NCI-H128 (cell line): ENCODE results near the gene GIT1.
A peak's percentile ranks its signal among the peaks of the same experiment; 100 is the strongest.

Experiments used
- DNase-seq: peaks from one replicate; lab custom pipeline; 2025; ENCODE audit not compliant: unreplicated experiment; lab: John Stamatoyannopoulos, UW

Gene GIT1

GRCh38 chr17:29615492-29616299 lies 26.2 kb upstream of the GIT1 start:
- DNase-seq: peak; percentile 22

DNA sequence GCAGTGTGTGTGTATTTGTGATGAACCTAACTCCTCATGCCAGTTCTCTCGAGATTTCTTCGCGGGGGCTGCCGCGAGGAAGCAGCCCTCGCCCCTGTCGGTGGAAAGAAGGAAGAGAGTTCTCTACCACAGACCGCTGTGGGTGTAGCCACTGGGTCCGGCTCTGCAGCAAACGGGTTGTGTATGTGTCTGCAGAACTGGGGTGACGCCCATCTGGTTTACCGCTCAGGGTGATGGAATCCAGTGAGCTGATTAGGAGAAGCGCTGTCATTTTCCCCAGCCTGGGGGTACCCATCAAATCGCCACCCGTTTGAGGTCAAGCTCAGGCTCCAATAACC lies 25.6 kb upstream of the GIT1 start:
- no peak for DNase-seq

- no peak for DNase-seq
These were observed 25.1 kb upstream of the GIT1 start for GRCh38 chr17:29614349-29615047.

GRCh38 chr17:29613856-29614255 lies 24.4 kb upstream of the GIT1 start:
- no peak for DNase-seq

DNA sequence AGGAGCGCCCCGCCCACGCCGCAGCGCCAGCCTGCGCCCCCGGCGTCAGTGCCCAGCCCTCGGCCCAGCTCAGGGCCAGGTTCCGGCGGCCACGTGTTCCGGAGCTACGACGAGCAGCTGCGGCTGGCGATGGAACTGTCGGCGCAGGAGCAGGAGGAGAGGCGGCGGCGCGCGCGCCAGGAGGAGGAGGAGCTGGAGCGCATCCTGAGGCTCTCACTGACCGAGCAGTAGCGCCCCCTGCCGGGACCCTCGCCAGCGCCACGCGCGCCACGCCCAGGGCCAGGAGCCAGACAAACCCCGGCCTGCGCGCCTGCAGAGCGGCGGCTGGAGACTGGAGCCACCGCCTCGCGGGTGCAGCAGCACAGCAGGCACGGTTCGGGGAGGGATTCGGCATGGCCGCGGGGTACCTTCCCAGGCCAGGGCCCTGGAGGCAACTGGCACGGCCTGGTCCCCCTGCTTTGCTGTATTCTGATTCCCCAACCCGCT lies 23.9 kb upstream of the GIT1 start:
- DNase-seq: no peak

- DNase-seq: no peak
These were observed 23.2 kb upstream of the GIT1 start for GRCh38 chr17:29612404-29613280.

GRCh38 chr17:29612094-29612403 lies 22.6 kb upstream of the GIT1 start:
- DNase-seq: no peak

DNA sequence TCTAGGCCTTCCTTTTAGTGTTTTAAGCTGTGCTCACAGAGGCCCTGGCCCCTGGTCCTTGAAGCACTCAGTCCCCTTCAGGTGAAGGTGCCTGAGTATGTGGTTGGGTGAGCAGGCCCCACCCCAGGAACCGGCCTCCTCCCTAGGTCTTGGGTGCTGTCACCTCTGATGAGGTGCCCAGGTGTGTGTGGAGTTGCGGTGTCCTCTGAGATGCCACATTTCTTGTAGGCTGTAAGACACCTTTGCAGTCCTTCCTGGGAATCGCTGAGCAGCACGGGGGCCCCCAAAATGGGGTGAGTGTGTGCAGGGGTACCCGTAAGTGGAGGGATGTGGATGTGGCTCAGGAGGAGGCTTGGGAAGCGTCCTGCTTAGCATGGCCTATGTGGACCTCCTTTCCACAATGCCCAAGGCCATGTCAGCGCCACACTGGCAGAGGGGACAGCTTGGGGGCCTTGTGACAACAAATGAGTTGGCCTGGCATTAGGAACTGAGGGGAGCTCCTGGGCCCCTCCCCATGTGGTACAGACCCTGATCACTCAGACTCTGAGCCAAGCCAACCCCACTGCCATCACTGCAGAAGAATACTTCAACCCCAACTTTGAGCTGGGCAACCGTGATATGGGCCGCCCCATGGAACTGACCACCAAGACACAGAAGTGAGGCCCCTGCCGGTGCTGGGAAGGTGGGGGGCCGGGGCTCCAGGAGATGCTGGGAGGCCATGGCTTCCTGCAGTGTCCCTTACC lies 22.1 kb upstream of the GIT1 start:
- DNase-seq: no peak

- DNase-seq: no peak
These were observed 20.9 kb upstream of the GIT1 start for GRCh38 chr17:29610395-29610794.

GRCh38 chr17:29608986-29609385 lies 19.5 kb upstream of the GIT1 start:
- DNase-seq: no peak

DNA sequence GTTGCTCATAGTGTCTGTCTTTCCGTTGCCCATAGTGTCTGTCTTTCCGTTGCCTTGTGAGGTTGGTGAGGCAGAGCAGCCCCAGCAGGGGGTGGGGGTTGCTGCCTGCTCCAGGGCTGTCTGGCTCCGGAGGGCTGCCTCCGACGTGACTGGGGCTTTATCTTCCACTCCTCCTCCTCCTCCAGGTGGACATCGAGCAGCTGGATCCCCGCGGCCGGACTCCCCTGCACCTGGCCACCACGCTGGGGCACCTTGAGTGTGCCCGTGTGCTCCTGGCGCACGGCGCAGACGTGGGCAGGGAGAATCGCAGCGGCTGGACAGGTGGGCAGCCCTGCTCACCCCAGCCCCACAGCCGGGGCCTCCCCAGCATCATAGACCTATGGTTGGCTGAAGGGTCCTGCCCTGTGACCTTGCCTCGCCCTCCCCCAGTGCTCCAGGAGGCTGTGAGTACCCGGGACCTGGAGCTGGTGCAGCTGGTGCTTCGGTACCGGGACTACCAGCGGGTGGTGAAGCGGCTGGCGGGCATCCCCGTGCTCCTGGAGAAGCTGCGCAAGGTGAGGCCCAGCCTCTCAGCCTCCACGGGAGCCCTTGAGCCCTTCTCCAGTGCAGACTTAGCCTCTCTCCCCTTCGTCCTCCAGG lies 18.2 kb upstream of the GIT1 start:
- no peak for DNase-seq

- no peak for DNase-seq
These were observed 13.7 kb upstream of the GIT1 start for GRCh38 chr17:29603109-29603674.

DNA sequence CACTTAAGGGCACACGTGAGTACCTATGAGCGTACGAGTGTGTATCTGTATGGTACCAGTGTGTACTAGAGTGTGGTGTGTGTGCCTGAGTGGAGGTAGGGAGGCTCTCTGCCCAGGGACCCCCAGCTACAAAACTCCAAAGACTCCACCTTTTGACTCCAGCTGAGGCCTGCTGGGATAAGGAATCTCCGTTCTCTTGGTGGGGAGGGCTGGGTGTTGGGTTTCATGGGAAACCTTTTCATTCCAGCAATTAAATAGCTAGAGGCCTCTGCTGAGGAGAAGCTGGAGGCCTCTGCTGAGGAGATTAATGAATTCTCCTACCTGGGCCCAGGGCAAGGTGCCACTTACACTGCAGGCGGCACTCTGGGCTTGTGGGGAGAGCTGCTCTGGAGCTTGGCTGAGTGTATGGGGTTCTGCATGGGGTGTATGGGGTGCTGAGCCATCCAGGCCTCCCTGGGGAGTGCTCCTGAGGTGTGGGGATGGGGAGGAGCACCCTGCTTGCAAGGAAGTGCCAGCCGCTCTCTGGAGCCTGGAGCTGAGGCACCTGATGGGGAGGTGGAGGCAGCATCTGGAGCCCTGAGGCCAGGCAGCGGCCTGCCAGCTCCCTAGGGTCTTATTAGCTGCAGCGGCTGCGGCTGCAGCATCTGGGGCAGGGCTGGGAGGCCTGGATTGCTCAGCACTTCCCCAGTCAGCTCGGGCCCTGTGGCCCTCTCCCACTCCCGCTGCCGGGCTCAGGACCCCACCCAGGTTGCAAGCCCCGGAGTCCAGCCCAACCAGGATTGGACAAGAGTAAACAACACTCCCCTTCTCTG lies 8.1 kb upstream of the GIT1 start:
- DNase-seq: no peak

GRCh38 chr17:29596811-29597210 lies 7.4 kb upstream of the GIT1 start:
- no peak for DNase-seq

GRCh38 chr17:29595943-29596774 lies 6.7 kb upstream of the GIT1 start:
- no peak for DNase-seq

- no peak for DNase-seq
These were observed 5.9 kb upstream of the GIT1 start for GRCh38 chr17:29595107-29595942.

DNA sequence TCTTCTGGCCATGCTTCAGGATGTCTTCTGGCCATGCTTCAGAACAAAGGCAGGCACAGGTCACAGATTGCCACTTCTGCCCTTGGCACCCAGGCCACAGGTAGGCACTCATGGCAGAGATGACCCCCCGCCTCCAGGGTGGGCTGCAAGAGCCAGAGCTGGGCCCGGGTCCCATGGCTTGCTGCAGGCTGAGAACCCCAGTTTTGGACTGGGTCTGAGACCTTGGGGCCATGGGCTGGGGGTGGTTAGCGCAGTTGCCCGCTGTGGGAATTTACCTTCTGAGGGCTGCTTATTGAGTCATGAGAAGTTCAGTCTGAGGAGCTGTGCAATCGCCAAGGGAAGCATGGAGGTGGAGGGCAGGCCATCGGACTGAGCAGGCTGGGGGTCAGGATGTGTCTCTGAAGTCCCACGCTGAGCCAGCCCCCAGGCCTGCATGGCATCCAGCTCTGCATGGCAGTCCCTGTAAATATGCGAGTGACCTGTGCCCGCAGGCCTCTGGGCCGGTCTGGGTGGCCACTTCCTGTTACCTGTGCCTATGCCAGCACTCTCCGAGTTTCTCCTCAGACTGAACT lies 5.2 kb upstream of the GIT1 start:
- DNase-seq: no peak
